Measurements from ENCODE around the gene UBR1.

The UBR1 gene

DNA sequence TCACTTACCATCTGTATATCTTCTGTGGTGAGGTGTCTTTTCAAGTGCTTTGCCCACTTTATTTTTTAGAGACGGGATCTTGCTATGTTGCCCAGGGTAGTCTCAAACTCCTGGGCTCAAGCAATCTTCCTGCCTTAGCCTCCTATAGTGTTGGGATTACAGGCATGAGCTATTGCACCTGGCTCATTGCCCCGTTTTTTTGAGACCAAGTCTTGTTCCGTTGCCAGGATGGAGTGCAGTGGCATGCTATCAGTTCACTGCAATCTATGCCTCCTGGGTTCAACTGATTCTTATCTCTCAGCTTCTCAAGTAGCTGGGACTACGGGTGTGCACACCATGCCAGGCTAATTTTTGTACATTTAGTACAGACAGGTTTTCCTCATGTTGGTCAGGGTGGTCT, 132.7 kb downstream of the UBR1 start:
- Histone ChIP-seq H3K27me3 (ENCODE audit: insufficient read depth, poor library complexity, severe bottlenecking) (no peaks in the 10 kb centered on the region), H3K4me3 (replicated peaks; ENCODE audit: insufficient read depth, low read length) (no peak overlapping the region), H3K27ac (replicated peaks) (no peak overlapping the region)
- DNase-seq (ENCODE audit: low read depth in 1 of 2, low spot score in 1 of 2): no peak
- TF ChIP-seq GABPA (IDR thresholded peaks at IDR 0.05; ENCODE audit: low read depth) (no peak), CTCF (IDR thresholded peaks at IDR 0.05; ENCODE audit: insufficient read depth, low read length) (no peak), SPI1 (IDR thresholded peaks at IDR 0.05; ENCODE audit: borderline replicate concordance, low read depth) (no peak), POLR2AphosphoS5 (IDR thresholded peaks at IDR 0.05; ENCODE audit: low read depth) (no peak), REST (IDR thresholded peaks at IDR 0.05; ENCODE audit: insufficient replicate concordance, low read depth) (no peak)

GRCh38 chr15:42971830-42972229, 134.0 kb downstream of the UBR1 start:
- no peak for DNase-seq (ENCODE audit: low read depth in 1 of 2, low spot score in 1 of 2)
- Histone ChIP-seq H3K27ac (replicated peaks) (no peak overlapping the region), H3K4me3 (replicated peaks; ENCODE audit: insufficient read depth, low read length) (no peak overlapping the region), H3K27me3 (ENCODE audit: insufficient read depth, poor library complexity, severe bottlenecking) (no peaks in the 10 kb centered on the region)
- TF ChIP-seq POLR2AphosphoS5 (IDR thresholded peaks at IDR 0.05; ENCODE audit: low read depth) (no peak), GABPA (IDR thresholded peaks at IDR 0.05; ENCODE audit: low read depth) (no peak), CTCF (IDR thresholded peaks at IDR 0.05; ENCODE audit: insufficient read depth, low read length) (no peak), SPI1 (IDR thresholded peaks at IDR 0.05; ENCODE audit: borderline replicate concordance, low read depth) (no peak), REST (IDR thresholded peaks at IDR 0.05; ENCODE audit: insufficient replicate concordance, low read depth) (no peak)

GRCh38 chr15:42964476-42964875, 141.4 kb downstream of the UBR1 start:
- TF ChIP-seq GABPA (IDR thresholded peaks at IDR 0.05; ENCODE audit: low read depth) (no peak), SPI1 (IDR thresholded peaks at IDR 0.05; ENCODE audit: borderline replicate concordance, low read depth) (no peak), CTCF (IDR thresholded peaks at IDR 0.05; ENCODE audit: insufficient read depth, low read length) (no peak), POLR2AphosphoS5 (IDR thresholded peaks at IDR 0.05; ENCODE audit: low read depth) (no peak), REST (IDR thresholded peaks at IDR 0.05; ENCODE audit: insufficient replicate concordance, low read depth) (no peak)
- no peak for DNase-seq (ENCODE audit: low read depth in 1 of 2, low spot score in 1 of 2)
- H3K27ac ChIP-seq (replicated peaks): no peak overlapping the region
- no peaks in the 10 kb centered on the region for H3K27me3 ChIP-seq (ENCODE audit: insufficient read depth, poor library complexity, severe bottlenecking)
- no peak overlapping the region for H3K4me3 ChIP-seq (replicated peaks; ENCODE audit: insufficient read depth, low read length)
